Measurements from ENCODE around the gene RYR2.

The RYR2 gene

DNA sequence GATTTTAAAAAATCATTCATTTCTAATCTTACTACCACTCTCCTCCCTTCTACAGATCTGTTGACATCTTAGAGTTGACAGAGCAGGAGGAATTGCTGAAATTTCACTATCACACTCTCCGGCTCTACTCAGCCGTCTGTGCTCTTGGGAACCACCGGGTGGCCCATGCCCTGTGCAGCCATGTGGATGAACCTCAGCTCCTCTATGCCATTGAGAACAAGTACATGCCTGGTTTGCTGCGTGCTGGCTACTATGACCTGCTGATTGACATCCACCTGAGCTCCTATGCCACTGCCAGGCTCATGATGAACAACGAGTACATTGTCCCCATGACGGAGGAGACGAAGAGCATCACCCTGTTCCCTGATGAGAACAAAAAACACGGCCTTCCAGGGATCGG is 572.0 kb downstream of the RYR2 start:
- TF ChIP-seq, protein P1, sequence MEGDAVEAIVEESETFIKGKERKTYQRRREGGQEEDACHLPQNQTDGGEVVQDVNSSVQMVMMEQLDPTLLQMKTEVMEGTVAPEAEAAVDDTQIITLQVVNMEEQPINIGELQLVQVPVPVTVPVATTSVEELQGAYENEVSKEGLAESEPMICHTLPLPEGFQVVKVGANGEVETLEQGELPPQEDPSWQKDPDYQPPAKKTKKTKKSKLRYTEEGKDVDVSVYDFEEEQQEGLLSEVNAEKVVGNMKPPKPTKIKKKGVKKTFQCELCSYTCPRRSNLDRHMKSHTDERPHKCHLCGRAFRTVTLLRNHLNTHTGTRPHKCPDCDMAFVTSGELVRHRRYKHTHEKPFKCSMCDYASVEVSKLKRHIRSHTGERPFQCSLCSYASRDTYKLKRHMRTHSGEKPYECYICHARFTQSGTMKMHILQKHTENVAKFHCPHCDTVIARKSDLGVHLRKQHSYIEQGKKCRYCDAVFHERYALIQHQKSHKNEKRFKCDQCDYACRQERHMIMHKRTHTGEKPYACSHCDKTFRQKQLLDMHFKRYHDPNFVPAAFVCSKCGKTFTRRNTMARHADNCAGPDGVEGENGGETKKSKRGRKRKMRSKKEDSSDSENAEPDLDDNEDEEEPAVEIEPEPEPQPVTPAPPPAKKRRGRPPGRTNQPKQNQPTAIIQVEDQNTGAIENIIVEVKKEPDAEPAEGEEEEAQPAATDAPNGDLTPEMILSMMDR (conservative IDR thresholded peaks at IDR 0.05), result no peak
- no peak for TF ChIP-seq ZFX (IDR thresholded peaks at IDR 0.05)
- H3K27ac ChIP-seq, result no peak overlapping the region

- no peak overlapping the region for H3K27ac ChIP-seq
- TF ChIP-seq, protein P1 (conservative IDR thresholded peaks at IDR 0.05), result no peak
- TF ChIP-seq ZFX (IDR thresholded peaks at IDR 0.05), result no peak
Measured at GRCh38 chr1:237619553-237619952, 577.6 kb downstream of the RYR2 start.

DNA sequence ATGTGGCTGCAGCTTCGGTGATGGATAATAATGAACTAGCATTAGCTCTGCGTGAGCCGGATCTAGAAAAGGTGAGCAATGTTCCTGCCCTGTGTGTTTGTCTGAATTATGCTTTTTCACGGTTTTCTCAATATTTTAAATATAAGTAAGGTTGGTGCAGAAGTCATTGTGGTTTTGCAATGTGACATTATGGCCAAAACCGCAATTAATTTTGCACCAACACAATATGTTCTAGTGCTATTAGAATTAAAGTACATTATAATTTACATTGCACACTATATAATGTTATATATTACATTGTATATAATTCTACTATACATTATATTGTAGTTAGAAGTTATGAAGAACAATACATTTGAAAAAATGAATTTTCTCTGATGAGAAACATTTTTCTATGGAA is 592.9 kb downstream of the RYR2 start:
- TF ChIP-seq ZFX (IDR thresholded peaks at IDR 0.05), result no peak
- TF ChIP-seq, protein P1 (conservative IDR thresholded peaks at IDR 0.05), result no peak
- H3K27ac ChIP-seq, result no peak overlapping the region

GRCh38 chr1:237638555-237638954 is 596.6 kb downstream of the RYR2 start:
- TF ChIP-seq, protein P1 (conservative IDR thresholded peaks at IDR 0.05), result no peak
- no peak for TF ChIP-seq ZFX (IDR thresholded peaks at IDR 0.05)
- H3K27ac ChIP-seq, result no peak overlapping the region

DNA sequence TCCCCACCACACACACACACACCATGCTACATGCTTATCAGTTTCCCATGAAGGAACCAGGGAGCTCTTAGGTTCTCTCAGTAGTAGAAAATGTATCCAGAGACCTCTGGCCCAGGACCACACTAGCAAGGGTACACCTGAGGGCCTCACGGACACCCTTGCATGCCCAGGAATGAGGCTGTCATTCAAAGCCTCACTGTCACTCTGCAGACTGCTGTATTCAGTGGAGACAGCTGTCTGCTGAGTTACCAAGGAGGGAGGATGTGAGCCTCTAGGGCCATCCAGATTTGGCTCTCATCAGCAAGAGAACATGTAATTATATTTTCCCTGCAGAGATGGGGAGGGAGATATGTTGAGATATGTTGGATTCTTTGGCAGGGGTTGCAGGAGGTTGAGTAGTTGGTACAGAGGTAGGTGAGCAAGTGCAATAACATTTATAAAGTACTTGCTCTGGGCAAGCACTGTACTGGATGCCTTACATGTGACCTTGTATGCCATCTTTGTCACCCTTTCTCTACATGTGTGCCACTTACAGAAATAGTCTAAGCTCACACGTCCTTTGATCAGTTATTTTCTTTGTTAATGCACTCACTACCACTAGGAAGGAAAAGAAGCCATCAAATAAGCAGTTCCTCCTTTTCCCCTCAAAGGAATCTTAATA is 598.2 kb downstream of the RYR2 start:
- TF ChIP-seq ZFX (IDR thresholded peaks at IDR 0.05), result no peak
- TF ChIP-seq, protein P1 (conservative IDR thresholded peaks at IDR 0.05), result no peak
- no peak overlapping the region for H3K27ac ChIP-seq

DNA sequence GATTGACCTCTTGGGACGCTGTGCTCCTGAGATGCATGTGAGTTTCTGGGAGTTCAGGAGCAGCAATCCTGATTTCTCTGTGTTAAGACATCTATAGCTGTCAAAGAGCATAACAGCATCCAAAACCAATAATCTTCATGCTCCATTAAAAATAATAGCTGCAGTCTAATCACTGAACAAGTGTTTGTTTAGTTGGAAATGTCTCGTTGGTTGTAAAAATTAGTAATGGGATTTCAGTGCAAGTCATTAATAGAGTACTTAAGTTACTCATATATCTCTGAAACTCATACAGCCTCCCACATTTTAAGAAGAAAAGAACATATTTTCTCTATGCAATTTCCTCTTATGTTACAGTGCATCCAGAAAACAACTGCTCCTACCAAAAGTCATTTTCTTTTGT is 599.0 kb downstream of the RYR2 start:
- TF ChIP-seq, protein P1 (conservative IDR thresholded peaks at IDR 0.05), result no peak; the same call in none of the 2 replicates
- no peak for TF ChIP-seq ZFX (IDR thresholded peaks at IDR 0.05)
- H3K27ac ChIP-seq, result no peak overlapping the region

- H3K27ac ChIP-seq, result no peak overlapping the region
- TF ChIP-seq, protein P1 (conservative IDR thresholded peaks at IDR 0.05), result no peak
- no peak for TF ChIP-seq ZFX (IDR thresholded peaks at IDR 0.05)
Measured at GRCh38 chr1:237650809-237651208, 608.8 kb downstream of the RYR2 start.
